ENCODE measurements around the gene ADAMTS2.

- no peak for TF ChIP-seq EZH2 (IDR thresholded peaks at IDR 0.05; ENCODE audit: insufficient read depth, poor library complexity, severe bottlenecking)
- no peak for TF ChIP-seq EZH2phosphoT487 (IDR thresholded peaks at IDR 0.05; ENCODE audit: insufficient read depth, low read depth)
Observed at GRCh38 chr5:179211631-179212030, 133.6 kb downstream of the ADAMTS2 start.
